Measurements from ENCODE around the gene DNAJC10.
"Not testable (repeated sequence)": the region's sequence is repeated elsewhere in the genome, so short reads cannot be mapped to it uniquely, and the experiment has no call there.

DNA sequence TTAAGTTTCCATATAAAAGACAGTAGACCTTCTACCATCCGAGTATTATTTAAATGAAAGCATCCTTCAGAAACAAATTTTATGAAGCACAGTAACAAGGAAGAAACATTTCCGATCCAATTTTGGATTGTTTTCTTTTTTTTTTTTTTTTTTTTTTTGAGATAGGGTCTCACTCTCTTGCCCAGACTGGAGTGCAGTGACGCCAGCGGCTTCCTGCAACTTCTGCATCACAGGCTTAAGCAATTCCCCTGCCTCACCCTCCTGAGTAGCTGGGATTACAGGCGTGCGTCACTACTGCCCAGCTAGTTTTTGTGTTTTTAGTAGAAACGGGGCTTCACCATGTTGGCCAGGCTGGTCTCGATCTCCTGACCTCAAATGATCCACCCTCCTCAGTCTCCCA lies 3.1 kb downstream of the DNAJC10 start:
- not testable (repeated sequence) for TF ChIP-seq POLR2AphosphoS5 (IDR thresholded peaks at IDR 0.05; ENCODE audit: insufficient read depth in 1 of 2, low read depth in 1 of 2)
- TF ChIP-seq, protein P1, sequence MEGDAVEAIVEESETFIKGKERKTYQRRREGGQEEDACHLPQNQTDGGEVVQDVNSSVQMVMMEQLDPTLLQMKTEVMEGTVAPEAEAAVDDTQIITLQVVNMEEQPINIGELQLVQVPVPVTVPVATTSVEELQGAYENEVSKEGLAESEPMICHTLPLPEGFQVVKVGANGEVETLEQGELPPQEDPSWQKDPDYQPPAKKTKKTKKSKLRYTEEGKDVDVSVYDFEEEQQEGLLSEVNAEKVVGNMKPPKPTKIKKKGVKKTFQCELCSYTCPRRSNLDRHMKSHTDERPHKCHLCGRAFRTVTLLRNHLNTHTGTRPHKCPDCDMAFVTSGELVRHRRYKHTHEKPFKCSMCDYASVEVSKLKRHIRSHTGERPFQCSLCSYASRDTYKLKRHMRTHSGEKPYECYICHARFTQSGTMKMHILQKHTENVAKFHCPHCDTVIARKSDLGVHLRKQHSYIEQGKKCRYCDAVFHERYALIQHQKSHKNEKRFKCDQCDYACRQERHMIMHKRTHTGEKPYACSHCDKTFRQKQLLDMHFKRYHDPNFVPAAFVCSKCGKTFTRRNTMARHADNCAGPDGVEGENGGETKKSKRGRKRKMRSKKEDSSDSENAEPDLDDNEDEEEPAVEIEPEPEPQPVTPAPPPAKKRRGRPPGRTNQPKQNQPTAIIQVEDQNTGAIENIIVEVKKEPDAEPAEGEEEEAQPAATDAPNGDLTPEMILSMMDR (IDR thresholded peaks at IDR 0.05) = not testable (repeated sequence)

All from vagina (tissue), 2 donors.